Stimulated activated CD4-positive, alpha-beta T cell treated with anti-CD3 and anti-CD28 coated beads, Interleukin-15, amount 100 ng/mL, for 24 hours (primary cell): ENCODE measurements around the gene FRMD3.

Source experiments
- DNase-seq: peaks from one replicate; pipeline ENCODE4 v3.0.0-alpha.2; 2020

Gene FRMD3

DNA sequence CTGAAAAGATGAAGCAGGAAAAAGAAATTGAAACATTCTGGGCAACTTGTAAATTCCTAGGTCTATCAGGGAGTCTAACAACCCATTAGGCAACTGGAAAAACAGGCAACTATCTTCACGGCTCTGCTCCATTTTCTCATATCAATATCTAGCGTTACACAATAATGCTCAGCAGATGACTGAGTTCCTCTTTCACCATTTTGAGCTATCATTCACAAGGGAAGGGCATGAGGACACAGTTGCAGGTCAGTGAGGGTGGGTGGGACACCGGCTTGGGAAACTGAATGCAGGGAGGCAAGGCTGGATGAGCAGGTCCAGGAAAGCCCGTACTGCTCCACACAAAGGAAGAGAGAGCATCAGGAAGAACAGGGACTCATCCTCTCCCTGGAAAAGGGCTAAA, 67.0 kb downstream of the FRMD3 start:
- DNase-seq, result no peak

DNA sequence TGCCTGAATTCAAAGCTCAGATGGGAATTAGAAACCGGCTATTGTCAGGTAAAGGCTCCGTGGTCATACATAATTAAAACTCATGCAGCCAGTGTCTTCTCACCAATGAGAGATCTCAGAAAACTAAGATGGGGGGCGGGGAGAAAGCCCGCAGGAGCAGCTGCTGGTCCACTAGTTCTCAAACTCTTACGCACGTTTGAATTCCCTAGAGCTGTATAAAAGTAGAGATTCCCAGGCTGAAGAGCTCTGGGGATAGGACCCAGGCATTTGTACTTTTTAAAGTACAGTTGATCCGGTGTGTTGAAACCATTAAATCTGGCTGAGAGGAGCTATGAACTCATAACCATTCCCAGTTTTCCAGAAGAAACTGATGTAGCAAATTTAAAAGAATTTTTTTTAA, 68.5 kb downstream of the FRMD3 start:
- DNase-seq, result no peak

DNA sequence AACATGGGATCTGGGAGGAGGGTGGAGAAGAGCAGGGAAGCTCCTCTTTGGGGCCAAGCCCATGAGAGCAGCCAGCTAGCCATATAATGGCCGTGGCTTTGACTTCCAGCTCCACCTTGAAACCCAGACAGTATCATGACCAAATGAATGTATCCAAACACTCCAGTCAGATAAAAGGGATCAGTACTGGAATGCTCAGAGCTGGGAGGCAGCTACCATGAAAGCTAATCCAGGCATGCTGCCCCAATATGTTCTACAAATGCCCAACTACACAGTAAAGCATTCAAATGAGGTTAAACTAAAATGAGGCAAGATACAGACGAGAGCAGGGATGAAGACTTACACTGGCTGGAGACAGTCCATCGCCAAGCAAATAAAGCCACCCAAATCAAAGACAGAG, 69.4 kb downstream of the FRMD3 start:
- DNase-seq, result no peak

DNA sequence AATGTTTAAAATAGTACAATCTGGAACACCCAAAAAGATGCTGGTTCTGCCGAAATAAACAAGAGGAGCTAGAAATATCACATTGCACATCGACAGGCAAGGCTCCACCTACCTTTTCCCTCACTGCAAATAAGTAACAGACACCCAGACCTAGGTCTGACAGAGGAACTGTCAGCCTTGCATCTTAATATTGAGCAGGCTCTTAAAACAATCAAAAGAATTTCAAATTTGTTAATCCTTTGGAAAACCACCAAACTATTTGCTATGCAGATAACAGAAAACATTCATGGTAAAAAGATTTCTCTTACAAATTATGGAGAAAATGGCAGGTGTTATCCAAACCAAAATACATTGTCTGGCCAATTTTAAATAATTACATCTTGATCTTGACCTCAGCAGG, 71.3 kb downstream of the FRMD3 start:
- DNase-seq, result no peak

DNA sequence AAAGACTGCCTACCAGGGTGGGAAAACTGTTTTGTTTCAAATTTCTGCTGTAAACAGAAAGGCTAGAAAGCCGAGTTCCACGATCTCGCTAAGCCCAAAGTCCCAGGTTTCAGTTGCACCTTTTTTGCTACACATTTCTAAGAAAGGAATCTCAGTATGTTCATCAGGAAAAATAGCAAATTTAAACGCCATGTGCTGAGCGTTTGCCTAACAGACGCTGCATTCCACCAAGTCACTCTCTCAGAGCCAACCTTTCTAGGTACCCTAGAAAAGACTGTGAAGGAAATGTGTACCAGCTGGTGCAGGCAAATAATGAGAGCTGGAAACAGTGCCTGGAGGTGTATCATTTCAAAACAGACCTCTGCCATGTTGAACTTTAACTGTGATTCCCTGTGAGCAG, 71.8 kb downstream of the FRMD3 start:
- DNase-seq, result no peak

DNA sequence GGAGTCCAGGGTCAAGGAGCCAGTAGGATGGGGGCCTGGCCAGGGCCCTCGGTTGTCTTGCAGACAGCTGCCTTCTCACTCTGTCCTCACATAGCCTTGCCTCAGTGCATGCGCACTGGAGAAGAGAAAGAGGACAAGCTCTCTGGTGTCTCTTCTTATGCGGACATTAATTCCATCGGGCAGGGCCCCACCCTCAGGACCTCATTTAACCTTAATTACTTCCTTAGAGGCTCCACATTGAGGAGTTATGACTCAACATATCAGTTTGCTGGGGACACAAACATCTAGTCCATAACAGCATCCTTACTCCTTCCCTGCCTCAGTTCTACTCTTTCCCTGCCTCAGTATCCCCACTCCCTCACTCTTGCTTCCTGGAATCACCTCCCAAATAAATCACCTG, 78.4 kb downstream of the FRMD3 start:
- no peak for DNase-seq

DNA sequence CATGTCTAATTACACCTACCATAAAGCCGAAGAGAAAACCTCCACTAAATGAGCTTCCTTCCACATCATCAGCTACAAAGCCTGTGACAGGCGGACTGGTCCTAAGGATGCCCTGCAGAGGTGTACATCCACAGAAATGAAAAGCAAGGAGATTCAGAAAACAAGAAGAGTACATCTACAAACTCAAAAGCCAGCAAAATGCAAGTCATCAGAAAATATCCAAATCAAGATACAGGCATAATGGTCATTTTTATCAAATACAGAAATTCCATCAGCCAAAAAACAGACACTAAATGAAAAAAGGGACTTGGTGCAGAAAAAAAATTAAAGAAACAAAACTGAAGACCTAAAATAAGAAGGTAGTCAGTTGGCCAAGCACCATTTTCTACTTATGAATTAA, 79.7 kb downstream of the FRMD3 start:
- DNase-seq, result no peak

DNA sequence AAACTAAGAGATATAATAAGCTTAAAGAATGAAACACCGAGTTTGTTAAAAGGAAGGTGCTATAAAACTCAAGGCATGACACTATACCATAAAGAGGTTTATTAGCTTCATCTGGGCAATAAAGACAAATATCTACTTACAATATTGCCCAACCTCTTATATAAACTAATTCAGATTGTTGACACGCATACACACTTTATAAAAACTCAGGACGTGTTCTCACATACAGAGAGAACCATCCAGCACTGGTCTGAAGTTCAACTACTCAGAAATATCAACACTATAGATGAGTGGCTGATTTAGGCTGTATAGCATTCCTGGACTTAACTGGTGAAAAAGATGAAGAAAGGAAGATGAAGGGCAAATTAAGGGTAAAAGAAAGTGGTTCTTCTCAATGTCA, 81.2 kb downstream of the FRMD3 start:
- DNase-seq, result no peak

DNA sequence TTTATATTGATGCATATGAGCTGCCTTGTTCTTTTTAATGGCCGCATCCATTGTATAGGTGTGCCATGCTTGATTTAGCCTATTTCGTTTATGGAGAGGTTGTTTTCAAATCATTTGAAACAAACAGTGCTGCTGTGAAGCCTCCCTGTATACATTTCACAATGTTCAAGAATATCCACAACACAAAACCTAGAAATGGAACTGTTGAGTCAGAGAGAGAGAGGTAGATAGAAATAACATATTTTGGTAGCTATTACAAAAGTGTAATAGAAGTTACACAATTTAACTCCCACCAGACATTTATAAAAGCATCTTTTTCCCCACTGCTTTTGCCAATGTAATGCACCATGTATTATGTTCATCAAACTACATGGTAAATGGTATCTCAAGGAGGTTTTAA, 82.0 kb downstream of the FRMD3 start:
- DNase-seq, result no peak

DNA sequence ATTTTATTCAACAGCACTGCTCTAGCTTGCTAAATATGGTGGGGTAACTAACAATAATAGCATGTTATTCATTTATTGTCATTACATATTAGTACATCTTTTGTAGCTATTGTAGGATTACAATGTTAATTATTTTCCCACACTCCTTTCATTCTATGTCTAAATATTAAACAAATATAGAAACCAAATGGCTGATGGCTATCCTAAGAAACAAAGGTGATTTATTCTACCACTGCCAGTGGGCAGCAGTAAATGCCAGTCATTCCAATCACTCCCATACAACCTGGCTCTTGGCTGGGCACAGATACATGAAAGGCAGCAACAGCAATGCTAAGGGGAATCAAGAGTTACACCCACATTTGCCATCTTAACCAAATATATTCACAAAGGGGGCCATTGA, 84.1 kb downstream of the FRMD3 start:
- no peak for DNase-seq

DNA sequence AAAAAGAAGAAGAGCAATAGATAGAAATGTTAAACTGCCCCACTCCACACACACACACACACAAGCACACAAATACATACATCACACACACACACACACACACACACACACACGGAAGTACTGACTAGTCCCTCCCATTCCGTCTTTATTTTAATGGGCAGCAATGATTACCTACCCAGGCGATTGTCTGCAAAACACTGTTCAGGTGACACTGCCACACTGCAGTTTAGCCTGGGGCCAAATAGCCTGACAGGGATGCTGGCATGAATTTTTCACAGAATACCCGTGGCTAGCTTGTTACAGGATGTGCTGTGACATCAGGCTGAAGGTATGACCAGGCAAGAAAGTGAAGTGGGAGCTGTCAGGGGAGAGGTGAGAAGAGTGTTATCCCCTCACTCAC, 86.9 kb downstream of the FRMD3 start:
- no peak for DNase-seq

DNA sequence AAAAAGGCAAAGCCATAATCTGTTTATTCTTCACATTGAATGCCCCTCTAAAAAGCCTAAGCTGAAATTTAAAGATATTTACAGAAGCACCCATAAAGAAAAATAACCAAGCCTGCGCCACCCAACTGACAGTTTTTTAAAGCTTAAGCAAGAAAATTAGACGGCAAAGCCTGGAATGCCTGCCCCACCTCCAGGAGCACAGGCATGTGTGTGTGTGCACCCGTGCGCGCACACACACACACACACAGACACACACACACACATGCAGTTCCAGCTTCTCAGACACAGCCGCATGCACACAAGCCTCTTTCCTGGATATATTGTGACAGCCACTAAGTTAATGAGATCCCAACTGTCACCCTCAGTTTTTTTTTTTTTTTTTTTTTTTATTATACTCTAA, 88.2 kb downstream of the FRMD3 start:
- DNase-seq, result no peak

DNA sequence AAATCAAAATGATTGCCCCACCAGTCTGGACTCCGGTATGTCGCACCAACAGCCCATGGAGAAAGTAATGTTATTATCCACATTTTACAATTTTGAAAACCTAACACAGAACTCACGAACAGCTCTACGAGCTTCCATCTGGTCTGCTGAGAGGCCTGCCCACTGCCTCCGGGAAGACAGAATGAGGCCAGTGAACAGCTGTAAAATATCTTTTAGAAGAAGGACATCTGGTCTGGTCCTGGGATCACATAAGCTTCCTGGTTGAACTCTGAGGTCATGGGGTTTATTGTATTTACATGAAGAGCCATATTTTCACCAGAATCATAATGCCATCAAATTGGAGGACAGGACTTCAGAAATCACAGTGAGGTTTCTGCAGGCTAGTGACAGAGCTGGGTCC, 89.0 kb downstream of the FRMD3 start:
- DNase-seq, result no peak

DNA sequence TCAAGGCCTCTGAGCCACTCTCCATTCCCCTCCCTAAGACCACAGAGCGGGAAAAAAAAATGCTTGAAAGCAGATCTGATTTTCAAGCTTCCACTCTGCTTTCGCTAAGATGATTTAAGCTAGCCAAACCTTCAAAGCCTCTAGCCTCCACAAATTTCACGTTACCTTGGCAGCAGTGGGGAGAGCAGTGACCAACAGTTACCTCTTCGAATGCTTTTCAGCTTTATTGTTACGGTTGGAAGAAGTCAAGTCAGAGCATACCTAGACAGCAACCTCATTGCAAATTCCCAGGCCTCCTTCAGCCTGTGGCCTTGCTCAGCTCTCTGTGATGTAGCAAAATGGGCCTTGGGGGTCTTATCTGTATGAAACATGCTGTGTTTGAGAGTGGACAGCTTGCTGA, 89.6 kb downstream of the FRMD3 start:
- no peak for DNase-seq

DNA sequence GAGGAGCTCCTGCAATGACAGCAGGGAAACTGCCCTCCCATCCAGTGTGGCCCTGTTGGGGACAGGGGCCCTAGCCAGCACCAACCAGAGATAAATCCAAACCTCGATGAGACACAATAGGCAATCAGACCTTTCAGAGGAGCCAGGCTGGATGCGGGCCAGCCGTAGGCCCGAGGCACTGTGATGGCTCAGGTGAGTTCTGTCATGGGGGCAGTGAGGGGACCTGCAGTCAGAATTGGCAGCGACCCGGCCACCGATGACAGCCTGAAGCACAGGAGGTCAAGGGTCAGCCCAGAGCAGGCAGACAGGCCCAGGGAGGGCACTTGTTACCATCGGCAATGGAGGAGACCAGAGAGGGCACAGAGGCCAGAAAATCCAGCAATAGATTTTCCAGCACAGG, 90.8 kb downstream of the FRMD3 start:
- DNase-seq, result no peak

DNA sequence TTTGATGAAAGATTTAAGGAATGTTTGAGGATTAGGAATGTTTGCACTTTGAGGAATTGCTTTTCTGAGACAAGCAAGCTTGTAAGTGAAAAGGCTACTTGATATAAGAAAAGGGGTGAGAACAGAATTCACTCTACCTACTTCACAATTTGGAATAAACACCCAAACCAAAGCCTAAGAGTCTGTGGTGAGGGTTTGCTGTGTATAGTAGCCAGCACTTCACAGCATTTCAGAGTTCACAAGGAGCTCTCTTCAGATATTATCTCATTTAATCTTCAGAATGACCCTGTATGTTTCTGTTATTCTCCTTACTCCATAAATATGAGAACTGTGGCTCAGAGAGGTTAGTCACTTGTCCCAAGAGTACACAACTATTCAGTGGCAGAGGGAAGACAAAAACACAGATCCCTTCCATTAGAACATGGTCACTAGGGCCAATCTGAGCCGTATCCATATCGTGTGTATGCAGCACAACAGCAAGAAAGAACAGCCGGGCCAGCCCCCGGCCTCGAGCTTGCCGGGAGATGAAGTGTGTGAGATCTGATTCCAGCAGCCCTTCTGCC, 92.4 kb downstream of the FRMD3 start:
- no peak for DNase-seq

DNA sequence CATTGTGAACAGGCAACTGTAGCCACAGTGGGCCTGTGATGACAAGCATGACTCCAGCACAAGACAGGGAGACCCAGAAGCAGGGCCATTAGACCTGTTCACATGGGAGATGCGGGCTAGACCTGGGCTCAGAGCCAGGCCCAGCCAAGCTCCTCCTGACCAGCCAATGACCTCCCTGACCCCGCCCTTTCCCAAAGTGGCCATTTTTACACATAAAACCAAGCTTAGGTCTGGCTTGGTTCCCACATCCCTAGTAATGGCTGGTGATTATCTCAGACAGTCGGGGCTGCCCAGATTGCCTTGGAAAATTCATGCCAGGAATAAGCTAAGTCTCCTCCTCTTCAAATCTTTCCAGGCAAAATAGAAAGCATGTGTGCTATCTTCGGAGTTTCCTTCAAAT, 94.1 kb downstream of the FRMD3 start:
- no peak for DNase-seq

DNA sequence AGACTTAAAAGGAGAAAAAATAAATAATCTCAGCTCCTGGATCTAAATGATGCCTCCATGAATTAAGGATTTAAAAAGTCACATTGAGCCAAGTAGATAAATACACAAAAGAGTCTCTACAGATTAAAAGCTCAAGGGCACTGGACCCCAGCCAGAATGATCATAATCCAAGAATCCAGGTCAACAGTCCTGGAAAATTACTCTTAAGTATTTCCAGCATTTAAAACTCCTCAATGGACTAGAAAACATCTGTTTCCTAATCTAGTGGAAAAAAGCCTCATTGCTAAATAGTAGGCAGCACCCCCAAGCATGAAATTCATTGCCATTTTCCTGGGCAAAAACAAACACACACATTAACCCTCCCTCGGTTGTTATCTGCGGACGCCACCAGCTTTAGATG, 96.8 kb downstream of the FRMD3 start:
- no peak for DNase-seq

DNA sequence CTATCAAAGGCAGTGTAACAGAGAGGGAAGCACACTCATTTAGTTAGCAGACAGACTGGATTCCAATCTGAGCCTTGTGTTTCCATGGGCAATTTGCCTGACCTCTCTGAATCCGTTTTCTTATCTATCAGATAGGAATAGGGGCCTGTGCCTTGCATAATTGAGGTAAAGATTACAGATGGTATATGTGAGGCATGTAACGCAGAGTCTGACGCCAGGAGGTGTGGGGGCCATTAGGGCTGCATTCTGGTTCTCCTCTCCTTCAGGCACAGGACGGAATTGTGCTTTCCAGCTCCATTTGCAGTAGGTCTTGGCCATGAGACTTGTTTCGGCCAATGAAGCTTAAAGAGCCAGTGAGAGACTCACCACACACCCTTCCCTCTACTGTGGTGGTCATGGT, 97.6 kb downstream of the FRMD3 start:
- DNase-seq, result no peak

DNA sequence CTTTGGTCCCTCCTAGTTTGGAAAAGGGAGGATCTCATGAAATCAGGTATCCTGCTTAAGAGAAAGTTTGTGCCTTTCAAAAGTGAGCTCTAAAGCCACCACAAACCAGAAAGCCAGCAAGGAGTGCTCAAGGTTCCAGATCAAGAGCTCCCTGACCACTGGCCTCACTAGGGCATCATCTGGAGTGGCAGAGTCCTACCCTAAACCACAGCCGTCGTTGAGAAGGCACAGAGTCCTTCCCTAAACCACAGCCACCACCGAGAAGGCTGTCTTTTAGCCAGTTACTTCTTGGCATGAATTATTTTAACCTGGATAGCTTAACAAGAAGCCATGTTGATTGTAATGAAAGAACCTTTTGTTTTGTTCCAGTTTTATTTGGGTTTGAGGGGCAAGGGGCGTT, 102.9 kb downstream of the FRMD3 start:
- no peak for DNase-seq

DNA sequence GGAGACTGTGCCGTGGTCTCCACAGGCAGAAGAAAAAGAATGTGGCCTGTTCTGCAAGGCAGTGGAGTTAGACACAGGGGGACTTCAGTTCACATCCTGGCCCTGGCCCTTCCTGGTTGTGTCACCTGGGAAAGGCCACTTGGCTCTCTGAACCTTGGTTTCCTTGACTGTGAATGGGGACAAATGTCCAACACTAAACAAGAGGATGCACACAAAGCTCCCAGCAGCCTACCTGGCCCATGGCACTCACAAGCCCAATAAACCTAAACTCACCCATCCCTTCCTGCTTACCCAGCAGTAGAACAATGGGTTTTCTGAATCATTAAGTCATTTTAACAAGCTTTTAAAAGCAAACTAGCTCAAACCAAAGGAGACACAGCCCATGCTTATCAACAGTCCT, 103.9 kb downstream of the FRMD3 start:
- no peak for DNase-seq

DNA sequence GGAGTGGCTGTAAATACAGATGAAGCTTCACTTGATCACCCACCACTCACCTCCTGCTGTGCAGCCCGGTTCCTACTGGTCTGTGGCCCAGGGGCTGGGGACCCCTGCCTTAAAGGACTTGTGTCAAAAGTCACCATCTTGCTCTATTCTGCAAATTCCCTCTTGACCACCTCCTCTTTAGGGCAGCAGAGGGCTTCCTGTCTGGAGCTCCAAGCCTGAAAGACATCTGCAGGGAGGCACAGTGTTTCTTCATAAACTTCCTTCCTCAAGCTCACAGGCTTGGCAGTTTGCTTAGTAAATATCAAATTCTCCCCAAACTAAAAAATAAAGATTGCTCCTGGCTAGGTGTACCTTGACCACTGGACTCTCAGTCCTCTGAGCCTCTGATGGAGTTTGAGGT, 104.4 kb downstream of the FRMD3 start:
- no peak for DNase-seq

DNA sequence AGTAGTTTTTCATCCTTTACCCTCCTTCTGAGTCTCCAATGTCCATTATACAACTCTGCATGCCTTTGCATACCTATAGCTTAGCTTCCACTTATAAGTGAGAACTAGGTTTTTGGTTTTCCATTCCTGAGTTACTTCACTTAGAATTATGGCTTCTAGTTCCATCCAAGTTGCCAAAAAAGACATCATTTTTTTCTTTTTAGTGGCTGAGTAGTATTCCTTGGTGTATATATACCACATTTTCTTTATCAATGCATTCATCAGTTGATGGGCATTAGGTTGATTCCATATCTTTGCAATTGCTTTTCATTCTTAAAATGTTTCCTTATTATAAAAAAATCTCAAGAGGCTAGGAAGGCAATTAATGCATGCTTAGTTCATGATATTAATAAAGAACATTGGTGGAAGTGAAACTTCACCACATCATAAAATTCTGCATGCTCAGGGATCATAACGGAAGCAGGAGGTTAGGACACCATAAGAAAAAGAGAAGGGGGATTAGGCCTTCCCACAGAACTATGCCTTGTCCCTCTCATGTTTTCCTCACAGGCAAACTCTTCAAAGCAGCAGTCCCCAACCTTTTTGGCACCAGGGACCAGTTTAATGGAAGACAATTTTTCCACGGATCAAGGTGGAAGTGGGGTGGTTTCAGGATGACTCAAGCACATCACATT, 105.2 kb downstream of the FRMD3 start:
- no peak for DNase-seq

DNA sequence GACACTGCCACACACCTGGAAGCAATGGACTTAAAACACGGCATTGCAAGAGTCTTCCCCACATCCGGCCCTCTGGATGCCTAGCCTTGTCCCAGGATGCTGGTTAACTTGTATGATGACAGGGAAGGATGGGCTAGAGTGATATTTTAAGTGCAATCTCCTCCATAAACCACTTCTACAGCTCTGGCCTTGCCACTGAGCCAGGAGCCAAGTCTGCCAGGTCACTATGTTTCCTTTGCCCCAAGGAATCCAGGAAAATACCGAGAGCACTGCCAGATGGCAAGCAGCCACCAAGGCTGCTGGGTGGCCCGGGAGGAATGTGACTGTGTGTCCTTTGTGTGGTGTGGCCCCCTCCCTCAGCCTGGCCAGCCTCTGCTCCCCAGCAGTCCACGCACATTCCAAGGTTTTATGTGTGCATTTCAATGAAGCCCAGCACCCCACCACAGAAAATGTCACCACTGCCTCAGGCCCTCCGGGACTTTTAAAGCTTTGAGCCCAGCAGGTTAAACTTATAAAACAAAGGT, 106.0 kb downstream of the FRMD3 start:
- DNase-seq, result no peak
